H9 (cell line): ENCODE data around the gene ATP2C1. TPM values are rescaled to one million over a fixed set of nuclear protein-coding genes. Genes with fewer than 3 reads are reported as not detected.

Experiments used
- DNase-seq: peaks from one replicate; pipeline ENCODE4 v3.0.0-alpha.2; 2017
- H2AFZ ChIP-seq: one replicate; pipeline ENCODE4 v1.6.1; 2013; ENCODE audit warnings: mild to moderate bottlenecking, low read length, control low read depth, moderate library complexity
- H2AK5ac ChIP-seq: 2 replicates; pipeline ENCODE4 v1.6.1; 2013; ENCODE audit warnings: low read length, control low read depth, mixed read lengths; ENCODE audit not compliant: insufficient read length
- H2BK120ac ChIP-seq: one replicate; pipeline ENCODE4 v1.6.1; 2013; ENCODE audit warnings: low read depth, mild to moderate bottlenecking, low read length, control low read depth, inconsistent platforms; ENCODE audit not compliant: poor library complexity, severe bottlenecking
- H2BK12ac ChIP-seq: 2 replicates; pipeline ENCODE4 v1.6.1; 2013; ENCODE audit warnings: low read length, control low read depth, mixed read lengths, low read depth; ENCODE audit not compliant: insufficient read length
- H2BK15ac ChIP-seq: 2 replicates; pipeline ENCODE4 v1.6.1; 2013; ENCODE audit warnings: low read depth, low read length, control low read depth
- H2BK20ac ChIP-seq: one replicate; pipeline ENCODE4 v1.6.1; 2013; ENCODE audit warnings: low read depth, mild to moderate bottlenecking, low read length, control low read depth, inconsistent platforms; ENCODE audit not compliant: poor library complexity, severe bottlenecking
- H2BK5ac ChIP-seq: 2 replicates; pipeline ENCODE4 v1.6.1; 2013; ENCODE audit warnings: low read length, control low read depth, mixed read lengths; ENCODE audit not compliant: insufficient read length
- H3K14ac ChIP-seq: 2 replicates; pipeline ENCODE4 v1.6.1; 2013; ENCODE audit warnings: low read length, control low read depth; ENCODE audit not compliant: insufficient read depth
- H3K18ac ChIP-seq: 2 replicates; pipeline ENCODE4 v1.6.1; 2013; ENCODE audit warnings: low read depth, mild to moderate bottlenecking, mixed read lengths, low read length, control low read depth; ENCODE audit not compliant: insufficient read length
- H3K23ac ChIP-seq: 2 replicates; pipeline ENCODE4 v1.6.1; 2013; ENCODE audit warnings: low read length, control low read depth, mixed read lengths, low read depth; ENCODE audit not compliant: insufficient read length
- H3K23me2 ChIP-seq: 2 replicates; pipeline ENCODE4 v1.6.1; 2013; ENCODE audit warnings: low read depth, mild to moderate bottlenecking, mixed read lengths, low read length, control low read depth; ENCODE audit not compliant: insufficient read length, poor library complexity, severe bottlenecking
- H3K27ac ChIP-seq: 2 replicates; pipeline ENCODE4 v1.5.1; 2013; ENCODE audit warnings: low read length, control low read depth, mixed read lengths, low read depth; ENCODE audit not compliant: insufficient read length
- H3K27me3 ChIP-seq: 2 replicates; pipeline ENCODE4 v1.6.1; 2013; ENCODE audit warnings: low read length, control low read depth, inconsistent platforms; ENCODE audit not compliant: insufficient read depth
- H3K4ac ChIP-seq: 2 replicates; pipeline ENCODE4 v1.6.1; 2013; ENCODE audit warnings: low read depth, mild to moderate bottlenecking, control low read depth, inconsistent platforms, low read length, moderate library complexity
- H3K4me1 ChIP-seq: 2 replicates; pipeline ENCODE4 v1.6.1; 2013; ENCODE audit warnings: low read length, control low read depth, inconsistent platforms; ENCODE audit not compliant: insufficient read depth
- H3K4me2 ChIP-seq: 2 replicates; pipeline ENCODE4 v1.6.1; 2013; ENCODE audit warnings: low read length, control low read depth, mixed read lengths; ENCODE audit not compliant: insufficient read length, insufficient read depth
- H3K56ac ChIP-seq: 2 replicates; pipeline ENCODE4 v1.6.1; 2013; ENCODE audit warnings: low read depth, mild to moderate bottlenecking, mixed read lengths, low read length, control low read depth; ENCODE audit not compliant: insufficient read length
- H3K79me1 ChIP-seq: 2 replicates; pipeline ENCODE4 v1.6.1; 2013; ENCODE audit warnings: low read depth, mild to moderate bottlenecking, moderate library complexity, low read length, control low read depth, inconsistent platforms; ENCODE audit not compliant: insufficient read depth, poor library complexity, severe bottlenecking
- H3K79me2 ChIP-seq: 2 replicates; pipeline ENCODE4 v1.6.1; 2013; ENCODE audit warnings: low read length, control low read depth, inconsistent platforms; ENCODE audit not compliant: insufficient read depth
- H3K9ac ChIP-seq: 2 replicates; pipeline ENCODE4 v1.6.1; 2013; ENCODE audit warnings: low read length, control low read depth, mixed read lengths; ENCODE audit not compliant: insufficient read length; ENCODE audit errors: extremely low read depth
- H3K9me3 ChIP-seq: one replicate; pipeline ENCODE4 v1.6.1; 2013; ENCODE audit warnings: low read depth, low read length, inconsistent platforms; ENCODE audit not compliant: control insufficient read depth
- H3T11ph ChIP-seq: one replicate; pipeline ENCODE4 v1.6.1; 2013; ENCODE audit warnings: mild to moderate bottlenecking, low read length, control low read depth, inconsistent platforms
- H4K20me1 ChIP-seq: one replicate; pipeline ENCODE4 v1.6.1; 2013; ENCODE audit not compliant: control insufficient read depth, insufficient read length, insufficient read depth
- H4K5ac ChIP-seq: 2 replicates; pipeline ENCODE4 v1.6.1; 2013; ENCODE audit warnings: low read depth, mild to moderate bottlenecking, mixed read lengths, low read length, control low read depth; ENCODE audit not compliant: insufficient read length
- H4K8ac ChIP-seq: replicated peaks from 2 replicates; pipeline ENCODE4 v1.6.1; 2013; ENCODE audit warnings: low read length, control low read depth, mixed read lengths, low read depth; ENCODE audit not compliant: insufficient read length
- H4K91ac ChIP-seq: 2 replicates; pipeline ENCODE4 v1.6.1; 2013; ENCODE audit warnings: low read depth, mild to moderate bottlenecking, moderate library complexity, mixed read lengths, low read length, control low read depth; ENCODE audit not compliant: insufficient read length
- H3K27ac Mint-ChIP-seq, 3 experiments: 2 replicates in 2 of 3; 3 replicates in 1 of 3; pipeline ENCODE4 v1.8.0; 2020 to 2021; ENCODE audit warnings: mixed read lengths in 3 of 3, mild to moderate bottlenecking in 1 of 3, moderate library complexity in 1 of 3
- H3K27me3 Mint-ChIP-seq: 2 replicates; pipeline ENCODE4 v1.8.0; 2021; ENCODE audit warnings: low read depth, mild to moderate bottlenecking, moderate library complexity, mixed read lengths
- H3K36me3 Mint-ChIP-seq, 3 experiments: 2 replicates in 2 of 3; 3 replicates in 1 of 3; pipeline ENCODE4 v1.8.0; 2020 to 2021; ENCODE audit warnings: low read depth in 3 of 3, mixed read lengths in 3 of 3; ENCODE audit not compliant: insufficient read depth in 1 of 3
- H3K4me1 Mint-ChIP-seq, 2 experiments: 2 replicates each; pipeline ENCODE4 v1.8.0; 2020; ENCODE audit warnings: mixed read lengths in 2 of 2
- H3K4me3 Mint-ChIP-seq, 2 experiments: 2 replicates in 1 of 2; 3 replicates in 1 of 2; pipeline ENCODE4 v1.8.0; 2020 to 2021; ENCODE audit warnings: mild to moderate bottlenecking in 2 of 2, mixed read lengths in 2 of 2, moderate library complexity in 1 of 2
- H3K9me3 Mint-ChIP-seq, 2 experiments: 2 replicates in 1 of 2; 3 replicates in 1 of 2; pipeline ENCODE4 v1.8.0; 2020; ENCODE audit warnings: mild to moderate bottlenecking in 2 of 2, mixed read lengths in 2 of 2, moderate library complexity in 1 of 2
- WGBS: extraction: QIAGEN DNeasy Blood & Tissue Kit; methylation state at CpG from one replicate; pipeline ENCODE4 v1.1.7; 2013; ENCODE audit warnings: missing lambda C conversion rate, low lambda C conversion rate, mixed read lengths; ENCODE audit not compliant: insufficient read length; ENCODE audit errors: extremely low coverage; 5-methylcytosine and 5-hydroxymethylcytosine counted together
- total RNA-seq: library from RNA; stranded (reverse); gene quantifications from 2 replicates; pipeline ENCODE4 v1.2.1, GENCODE V29; 2021
- TF ChIP-seq, protein P1 (sequence below): fragments of 200-600 bp; sonication (generic); conservative IDR thresholded peaks from 3 replicates; pipeline ENCODE4 v1.8.0; 2021; ENCODE audit warnings: antibody characterized with exemption, mild to moderate bottlenecking

Gene ATP2C1
- total RNA-seq, 1 experiment from 2014 or later = 65.5 TPM

DNA sequence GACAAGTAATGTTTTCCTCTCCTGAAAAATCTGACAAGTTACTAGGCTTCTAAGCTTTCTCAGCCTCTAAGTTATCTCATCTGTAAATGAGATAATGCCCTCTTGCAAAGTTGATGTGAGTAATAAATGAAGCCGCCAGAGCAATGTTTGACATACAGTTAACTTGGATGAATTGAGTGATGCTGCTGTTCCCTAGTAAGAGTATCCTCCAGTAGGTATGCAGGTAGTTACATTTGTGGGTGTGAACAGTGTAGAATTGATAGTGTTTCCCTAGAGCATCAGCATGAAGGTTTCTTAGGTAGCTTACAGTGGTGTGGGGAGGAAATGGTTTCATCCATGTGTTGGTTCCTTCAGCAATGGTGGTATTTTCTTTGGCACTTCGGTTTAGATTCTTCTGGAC is 3.4 kb downstream of the ATP2C1 start:
- Histone ChIP-seq H2BK20ac (no peak overlapping the region), H2BK120ac (no peak overlapping the region), H4K20me1 (no peaks in the 10 kb centered on the region), H2BK5ac (no peak overlapping the region), H3K79me1 (no peaks in the 10 kb centered on the region), H3K9me3 (no peaks in the 10 kb centered on the region), H3K14ac (no peak overlapping the region), H2AFZ (no peak overlapping the region), H3K18ac (no peak overlapping the region), H3K4me1 (peaks cover 6% of the 10 kb centered on the region; the same call in 1 of the 2 replicates), H3K4me2 (no peak overlapping the region), H4K8ac (no peak overlapping the region), H3K4ac (no peak overlapping the region), H3K79me2 (peaks cover 20% of the 10 kb centered on the region), H2BK12ac (no peak overlapping the region), H3K27me3 (no peaks in the 10 kb centered on the region), H3K23me2 (peaks cover 11% of the 10 kb centered on the region), H3K56ac (no peak overlapping the region), H2BK15ac (no peak overlapping the region), H3K27ac (no peak overlapping the region), H3K9ac (no peak overlapping the region), H3K23ac (no peak overlapping the region), H4K91ac (no peak overlapping the region), H4K5ac (no peak overlapping the region), H2AK5ac (no peak overlapping the region), H3T11ph (no peak overlapping the region)
- TF ChIP-seq, protein P1, sequence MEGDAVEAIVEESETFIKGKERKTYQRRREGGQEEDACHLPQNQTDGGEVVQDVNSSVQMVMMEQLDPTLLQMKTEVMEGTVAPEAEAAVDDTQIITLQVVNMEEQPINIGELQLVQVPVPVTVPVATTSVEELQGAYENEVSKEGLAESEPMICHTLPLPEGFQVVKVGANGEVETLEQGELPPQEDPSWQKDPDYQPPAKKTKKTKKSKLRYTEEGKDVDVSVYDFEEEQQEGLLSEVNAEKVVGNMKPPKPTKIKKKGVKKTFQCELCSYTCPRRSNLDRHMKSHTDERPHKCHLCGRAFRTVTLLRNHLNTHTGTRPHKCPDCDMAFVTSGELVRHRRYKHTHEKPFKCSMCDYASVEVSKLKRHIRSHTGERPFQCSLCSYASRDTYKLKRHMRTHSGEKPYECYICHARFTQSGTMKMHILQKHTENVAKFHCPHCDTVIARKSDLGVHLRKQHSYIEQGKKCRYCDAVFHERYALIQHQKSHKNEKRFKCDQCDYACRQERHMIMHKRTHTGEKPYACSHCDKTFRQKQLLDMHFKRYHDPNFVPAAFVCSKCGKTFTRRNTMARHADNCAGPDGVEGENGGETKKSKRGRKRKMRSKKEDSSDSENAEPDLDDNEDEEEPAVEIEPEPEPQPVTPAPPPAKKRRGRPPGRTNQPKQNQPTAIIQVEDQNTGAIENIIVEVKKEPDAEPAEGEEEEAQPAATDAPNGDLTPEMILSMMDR = no peak
- Mint-ChIP-seq H3K27me3 (no peaks in the 10 kb centered on the region), H3K27ac (peak overlapping the region in 1 of 3 experiments; percentile 87; a peak in 3 of 7 replicates), H3K36me3 (no peaks in the 10 kb centered on the region), H3K9me3 (no peaks in the 10 kb centered on the region), H3K4me1 (peaks cover 70 to 72% of the 10 kb centered on the region in 2 experiments), H3K4me3 (0 out of 5 replicates have a peak overlapping the region, but pooled peaks of 1 of the 2 experiments have one; percentile 1)
- WGBS = no CpG with 5 or more reads among the region's 2 CpGs
- no peak for DNase-seq
